ENCODE results near the gene SOX13.

- TF ChIP-seq CTCF (IDR thresholded peaks at IDR 0.05) (no peak), POLR2A (IDR thresholded peaks at IDR 0.05) (no peak)
These were observed 6.7 kb downstream of the SOX13 start for GRCh38 chr1:204079608-204079999.
